K562 (cell line): Measurements from ENCODE around the gene SS18. TPM values are rescaled to one million over a fixed set of nuclear protein-coding genes. Genes with fewer than 3 reads are reported as not detected.

Experiments
- ATAC-seq: fragments of 200-7000 bp; cut with Tn5 transposase; 3 replicates; pipeline ENCODE4 v1.9.1; 2020; ENCODE audit warnings: moderate library complexity
- BruUV-seq: library from RNA; stranded (reverse); fragments of 400-500 nt; replicated peaks from 2 replicates; lab custom pipeline; 2021; lab: Mats Ljungman, UMichigan
- CTCF ChIA-PET: fragments of 300-600 bp; formaldehyde crosslinking; extraction: SDS; loops from one replicate; lab custom pipeline; 2021; ENCODE audit warnings: low intra/inter-chr PET ratio; lab: Yijun Ruan, JAX
- POLR2A ChIA-PET: fragments of 300-600, 350-650 bp; sonication (Branson Sonifier 250); formaldehyde crosslinking; extraction: SDS; loops from one replicate; lab custom pipeline; 2021; ENCODE audit warnings: antibody characterized with exemption, inconsistent platforms; lab: Yijun Ruan, JAX
- DNase-seq, 4 experiments: peaks; one replicate each; pipeline versions ENCODE4 v3.0.0 to v3.0.0-alpha.2; 2011 to 2018; ENCODE audit warnings: low spot score in 3 of 4, mixed read lengths in 3 of 4; ENCODE audit errors: extremely low read depth in 1 of 4
- FAIRE-seq: peaks from 2 replicates; lab custom pipeline; 2011; peaks lifted over from hg19 to GRCh38; lab: Jason Lieb, UNC
- H2AFZ ChIP-seq: 2 replicates; pipeline ENCODE4 v1.6.0; 2011; ENCODE audit warnings: low read depth, low read length, control low read depth, inconsistent platforms
- H3K27ac ChIP-seq: fragments of 200-600 bp; 3 replicates; pipeline ENCODE4 v1.8.0; 2011; ENCODE audit warnings: low read depth, mild to moderate bottlenecking, control low read depth, inconsistent platforms, low read length, moderate library complexity, mixed read lengths; ENCODE audit errors: extremely low read depth
- H3K27me3 ChIP-seq, 2 experiments: fragments of 300-600 bp in 1 of 2; 2 replicates in 1 of 2; 3 replicates in 1 of 2; pipeline versions ENCODE4 v1.6.0 to v1.8.0; 2011; ENCODE audit warnings: inconsistent platforms in 2 of 2, low read length in 2 of 2, mild to moderate bottlenecking in 1 of 2, mixed read lengths in 1 of 2, moderate library complexity in 1 of 2; ENCODE audit not compliant: control insufficient read depth in 2 of 2, insufficient read depth in 2 of 2
- H3K36me3 ChIP-seq: fragments of 300-600 bp; 3 replicates; pipeline ENCODE4 v1.8.0; 2011; ENCODE audit warnings: mild to moderate bottlenecking, low read length, inconsistent platforms; ENCODE audit not compliant: control insufficient read depth, insufficient read depth
- H3K4me1 ChIP-seq, 2 experiments: fragments of 200-600 bp in 1 of 2; replicated peaks in 1 of 2; 2 replicates in 1 of 2; 3 replicates in 1 of 2; pipeline versions ENCODE4 v1.5.1 to v1.8.0; 2011; ENCODE audit warnings: inconsistent platforms in 2 of 2, low read length in 2 of 2, mild to moderate bottlenecking in 1 of 2, mixed read lengths in 1 of 2, moderate library complexity in 1 of 2; ENCODE audit not compliant: control insufficient read depth in 2 of 2, insufficient read depth in 2 of 2
- H3K4me2 ChIP-seq: 2 replicates; pipeline ENCODE4 v1.6.1; 2011; ENCODE audit warnings: low read length, control low read depth, inconsistent platforms, mixed read lengths; ENCODE audit not compliant: insufficient read depth
- H3K4me3 ChIP-seq: fragments of 200-600 bp; sonication (generic), shearing (Covaris generic); 2 replicates; pipeline ENCODE4 v1.5.1; 2016; ENCODE audit warnings: control low read depth, inconsistent platforms
- H3K79me2 ChIP-seq: fragments of 200-600 bp; 3 replicates; pipeline ENCODE4 v1.8.0; 2011; ENCODE audit warnings: low read length, inconsistent platforms; ENCODE audit not compliant: control insufficient read depth, insufficient read depth
- H3K9ac ChIP-seq, 2 experiments: 2 replicates each; pipeline versions ENCODE4 v1.6.0 to v1.6.1; 2011; ENCODE audit warnings: low read depth in 2 of 2, low read length in 2 of 2, control low read depth in 1 of 2, inconsistent platforms in 1 of 2, mild to moderate bottlenecking in 1 of 2, mixed read lengths in 1 of 2; ENCODE audit not compliant: insufficient read depth in 1 of 2
- H3K9me1 ChIP-seq: one replicate; pipeline ENCODE4 v1.6.0; 2011; ENCODE audit warnings: inconsistent platforms, mild to moderate bottlenecking, low read length, moderate library complexity; ENCODE audit not compliant: control insufficient read depth, insufficient read depth
- H3K9me3 ChIP-seq: replicated peaks from 2 replicates; pipeline ENCODE4 v1.5.1; 2011; ENCODE audit warnings: low read depth, low read length, inconsistent platforms; ENCODE audit not compliant: control insufficient read depth, insufficient read depth
- H4K20me1 ChIP-seq: replicated peaks from 2 replicates; pipeline ENCODE4 v1.6.1; 2011; ENCODE audit warnings: low read length, inconsistent platforms, mixed read lengths; ENCODE audit not compliant: control insufficient read depth, insufficient read depth
- BHLHE40 ChIP-seq: IDR thresholded peaks from 2 replicates; pipeline ENCODE4 v1.6.1; 2011; ENCODE audit warnings: low read length, improper control_type of control experiment
- FOXA1 ChIP-seq: fragments of 450-650 bp; IDR thresholded peaks from 2 replicates; pipeline ENCODE4 v1.6.1; 2016; ENCODE audit warnings: mild to moderate bottlenecking, borderline replicate concordance
- HSF4 ChIP-seq: fragments of 250-450 bp; sonication (Bioruptor Pico); IDR thresholded peaks from 2 replicates; pipeline ENCODE4 v2.1.2; 2022; ENCODE audit warnings: mild to moderate bottlenecking, moderate library complexity, borderline replicate concordance
- KAT2B ChIP-seq: IDR thresholded peaks from one replicate; pipeline ENCODE4 v1.6.1; 2012; ENCODE audit warnings: low read depth, mild to moderate bottlenecking, control low read depth, inconsistent platforms, low read length, moderate library complexity
- NCOR1 ChIP-seq: fragments of 450-650 bp; IDR thresholded peaks from 2 replicates; pipeline ENCODE4 v1.6.1; 2016; ENCODE audit warnings: mild to moderate bottlenecking, moderate library complexity
- RFX1 ChIP-seq: fragments of 450-650 bp; IDR thresholded peaks from 2 replicates; pipeline ENCODE4 v1.6.1; 2016; ENCODE audit warnings: mild to moderate bottlenecking, moderate library complexity
- SMAD4 ChIP-seq: fragments of 250-450 bp; sonication (Bioruptor Pico); conservative IDR thresholded peaks from 2 replicates; pipeline ENCODE4 v1.8.0; 2021; ENCODE audit warnings: inconsistent platforms, mild to moderate bottlenecking, moderate library complexity
- SMARCB1 ChIP-seq: IDR thresholded peaks from 2 replicates; pipeline ENCODE4 v1.6.1; 2011; ENCODE audit warnings: improper control_type of control experiment, low read depth; ENCODE audit not compliant: insufficient read length
- TFAM ChIP-seq: fragments of 250-450 bp; sonication (Bioruptor Pico); conservative IDR thresholded peaks from 2 replicates; pipeline ENCODE4 v1.5.0; 2021; ENCODE audit warnings: mild to moderate bottlenecking, moderate library complexity
- ZNF12 ChIP-seq: sonication (generic); formaldehyde crosslinking; IDR thresholded peaks from 2 replicates; pipeline ENCODE4 v1.4.0; 2020; ENCODE audit warnings: mild to moderate bottlenecking, missing genetic modification reagents
- ZNF175 ChIP-seq: fragments of 200-800 bp; sonication (Bioruptor generic); IDR thresholded peaks from 2 replicates; pipeline ENCODE4 v1.6.1; 2016; ENCODE audit warnings: low read depth, mild to moderate bottlenecking, missing genetic modification characterization, missing compliant biosample characterization
- WGBS: fragments of 100-300 bp; shearing (Covaris generic); methylation state at CpG from one replicate; pipeline ENCODE4 v1.1.6; 2016; ENCODE audit warnings: low coverage, mixed read lengths; ENCODE audit not compliant: insufficient coverage; ENCODE audit errors: missing lambda C conversion rate; 5-methylcytosine and 5-hydroxymethylcytosine counted together
- in situ Hi-C: fragments of 300-500 bp; cut with MboI; formaldehyde crosslinking; loops from 4 replicates; pipeline ENCODE4 v1.15.0; 2018; ENCODE audit warnings: inconsistent platforms, mixed read lengths
- intact Hi-C: fragments of 100-400 bp; cut with micrococcal nuclease; formaldehyde crosslinking; loops from 2 replicates; pipeline ENCODE4 v1.14.2; 2022
- polyA plus RNA-seq, 8 experiments: library from polyadenylated mRNA; depleted of rRNA in 4 of 8; stranded (reverse) in 5 of 8; unstranded in 3 of 8; fragments of >200 nt; fragmentation: Nextera tagmentation in 2 of 8; fragmentation: Illumina TruSeq in 1 of 8; extraction: Ambion mirVana in 2 of 8; extraction: Trizol in 1 of 8; gene quantifications; 2 replicates each; pipeline versions ENCODE4 v1.2.1 to v1.2.3, GENCODE V29; 2011 to 2014; ENCODE audit warnings: inconsistent platforms in 1 of 8, missing spikeins in 1 of 8
- total RNA-seq, 7 experiments: library from RNA; depleted of rRNA in 6 of 7; stranded (reverse); fragments of >200 nt in 6 of 7; fragmentation: Illumina TruSeq in 2 of 7; extraction: Trizol in 2 of 7; gene quantifications; 2 replicates each; pipeline versions ENCODE4 v1.2.1 to v1.2.3, GENCODE V29; 2011 to 2021; ENCODE audit warnings: low replicate concordance in 1 of 7
- TF ChIP-seq, protein P1 (sequence below): fragments of 200-800 bp; sonication (Bioruptor generic); IDR thresholded peaks from 2 replicates; pipeline ENCODE4 v1.6.1; 2017; ENCODE audit warnings: missing genetic modification characterization, missing compliant biosample characterization

SS18 gene
- total and polyA plus RNA-seq, 9 of the 15 experiments (the other 6 are each of a cell fraction or from before 2014, with no cell fraction given) = 30.9 to 190 (median 102) TPM

DNA sequence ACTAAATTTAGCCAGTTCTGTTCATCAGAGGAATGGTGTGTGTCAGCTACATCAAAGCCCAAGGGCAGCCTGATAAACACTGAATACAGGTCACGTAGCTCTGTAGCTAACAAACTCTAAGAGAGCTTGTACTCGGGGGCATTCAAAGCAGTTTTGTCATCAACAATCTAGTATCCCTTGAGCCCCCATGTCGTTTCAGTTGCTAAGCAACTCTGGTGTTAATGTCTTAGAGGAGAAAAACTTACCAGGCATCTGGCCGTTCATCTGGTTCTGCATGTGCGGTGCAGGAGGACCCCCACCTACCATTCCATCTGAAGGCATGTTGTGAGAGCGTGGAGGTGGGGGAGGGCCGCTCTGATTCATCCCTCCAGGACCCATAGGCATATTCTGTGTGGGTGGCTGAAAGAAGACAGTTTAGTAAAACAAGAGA is 33.1 kb downstream of the SS18 start:
- no peak overlapping the region for H3K4me2 ChIP-seq
- no peak overlapping the region for H2AFZ ChIP-seq
- TF ChIP-seq SMAD4 (no peak), FOXA1 (no peak), NCOR1 (no peak), ZNF175 (no peak), RFX1 (0 out of 2 replicates have a peak, but pooled peaks have one; percentile 12), HSF4 (CRISPR knock-in tag) (no peak)
- DNase-seq = peak in 1 of 4 experiments; percentile 26
- no TSS peak for BruUV-seq
- H3K27me3 ChIP-seq = no peaks in the 10 kb centered on the region
- ChIA-PET CTCF (no interaction called here), POLR2A (interaction anchor here (0.6 kb wide), 1 partner anchor 231 kb away, joined by 3 read pairs; no protein-coding TSS in a partner anchor)
- H3K9me1 ChIP-seq = no peaks in the 10 kb centered on the region
- intact Hi-C loops (no loop called here), in situ Hi-C loops (no loop called here)
- peaks cover 0 to 3% of the 10 kb centered on the region in 2 experiments; a peak in 2 of 5 replicates for H3K4me1 ChIP-seq
- no peak for ATAC-seq
- H3K27ac ChIP-seq = no peak overlapping the region
- no peaks in the 10 kb centered on the region for H3K9me3 ChIP-seq
- peaks cover 24% of the 10 kb centered on the region for H3K79me2 ChIP-seq
- no peak for FAIRE-seq
- no peak overlapping the region for H3K9ac ChIP-seq
- peaks cover 60% of the 10 kb centered on the region for H3K36me3 ChIP-seq
- H4K20me1 ChIP-seq = no peaks in the 10 kb centered on the region
- 86% methylated on average over 7 of the region's 7 CpGs for WGBS
- H3K4me3 ChIP-seq = no peak overlapping the region

DNA sequence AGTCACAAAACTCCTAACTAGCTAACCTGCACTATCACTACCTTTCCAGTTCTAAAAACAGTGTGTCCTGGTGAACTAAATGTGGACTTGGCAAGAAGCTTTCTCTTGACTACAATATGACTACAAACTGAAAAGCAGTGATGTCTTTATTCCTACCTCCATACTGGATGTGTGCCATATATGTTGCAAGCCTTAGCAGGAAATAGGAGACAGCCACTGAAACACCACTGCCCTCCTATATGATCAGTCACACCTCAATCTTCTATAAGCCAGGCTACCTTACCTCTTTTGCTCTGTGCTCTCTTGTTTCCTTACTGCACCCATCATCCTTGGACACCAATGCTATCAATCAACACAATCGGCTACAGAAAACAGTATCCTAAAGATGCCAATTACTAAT is 34.1 kb downstream of the SS18 start:
- Histone ChIP-seq H3K4me1 (peaks cover 0 to 3% of the 10 kb centered on the region in 2 experiments; a peak in 2 of 5 replicates), H3K9me3 (no peaks in the 10 kb centered on the region), H3K9ac (no peak overlapping the region), H3K27ac (no peak overlapping the region), H3K27me3 (no peaks in the 10 kb centered on the region), H4K20me1 (no peaks in the 10 kb centered on the region), H3K79me2 (peaks cover 23% of the 10 kb centered on the region), H3K36me3 (peaks cover 66% of the 10 kb centered on the region), H3K9me1 (no peaks in the 10 kb centered on the region), H3K4me3 (no peak overlapping the region), H3K4me2 (no peak overlapping the region), H2AFZ (no peak overlapping the region)
- CTCF ChIA-PET = no interaction called here
- FAIRE-seq = no peak
- TF ChIP-seq SMARCB1 (no peak), KAT2B (no peak), ZNF12 (CRISPR knock-in tag) (no peak), TFAM (CRISPR knock-in tag) (no peak), BHLHE40 (no peak)
- TF ChIP-seq, protein P1, sequence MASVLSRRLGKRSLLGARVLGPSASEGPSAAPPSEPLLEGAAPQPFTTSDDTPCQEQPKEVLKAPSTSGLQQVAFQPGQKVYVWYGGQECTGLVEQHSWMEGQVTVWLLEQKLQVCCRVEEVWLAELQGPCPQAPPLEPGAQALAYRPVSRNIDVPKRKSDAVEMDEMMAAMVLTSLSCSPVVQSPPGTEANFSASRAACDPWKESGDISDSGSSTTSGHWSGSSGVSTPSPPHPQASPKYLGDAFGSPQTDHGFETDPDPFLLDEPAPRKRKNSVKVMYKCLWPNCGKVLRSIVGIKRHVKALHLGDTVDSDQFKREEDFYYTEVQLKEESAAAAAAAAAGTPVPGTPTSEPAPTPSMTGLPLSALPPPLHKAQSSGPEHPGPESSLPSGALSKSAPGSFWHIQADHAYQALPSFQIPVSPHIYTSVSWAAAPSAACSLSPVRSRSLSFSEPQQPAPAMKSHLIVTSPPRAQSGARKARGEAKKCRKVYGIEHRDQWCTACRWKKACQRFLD (CRISPR knock-in tag) = no peak
- no peak for ATAC-seq
- BruUV-seq = no TSS peak
- POLR2A ChIA-PET = interaction anchor here (0.6 to 1.7 kb wide), 4 partner anchors 10 to 243 kb away, joined by 3 to 4 read pairs (median 3); no protein-coding TSS in a partner anchor
- in situ Hi-C loops (no loop called here), intact Hi-C loops (no loop called here)
- DNase-seq = no peak
- 91% methylated on average over 1 of the region's 1 CpG for WGBS
